SK-N-SH (cell line): ENCODE results near the gene MIOX. TPM values are rescaled to one million over a fixed set of nuclear protein-coding genes. Genes with fewer than 3 reads are reported as not detected.

Experiments
- CTCF ChIA-PET: fragments of 300-600, 350-600 bp; formaldehyde crosslinking; extraction: SDS; loops from one replicate; lab custom pipeline; 2021; lab: Yijun Ruan, JAX
- POLR2A ChIA-PET: fragments of 350-600 bp; sonication (Branson Sonifier 250); formaldehyde crosslinking; extraction: SDS; loops from one replicate; lab custom pipeline; 2020; ENCODE audit warnings: antibody characterized with exemption, inconsistent platforms; lab: Yijun Ruan, JAX
- DNase-seq: peaks from one replicate; pipeline ENCODE4 v3.0.0; 2012
- H2AFZ ChIP-seq: fragments of 200-600 bp; sonication (generic); 2 replicates; pipeline ENCODE4 v1.8.1; 2016; ENCODE audit warnings: antibody characterized with exemption, mild to moderate bottlenecking, low read depth
- H3F3A ChIP-seq: fragments of 200-600 bp; sonication (generic); replicated peaks from 2 replicates; pipeline ENCODE3; 2016; ENCODE audit warnings: antibody characterized with exemption, mild to moderate bottlenecking; ENCODE audit not compliant: insufficient read depth
- H3K27ac ChIP-seq, 2 experiments: fragments of 200-500 bp in 1 of 2; fragments of 200-600 bp in 1 of 2; sonication (Bioruptor generic) in 1 of 2; sonication (generic), shearing (Covaris generic) in 1 of 2; 2 replicates each; pipeline versions ENCODE4 v1.5.1 to v1.6.1; 2014 to 2016; ENCODE audit warnings: low read depth in 2 of 2, inconsistent platforms in 1 of 2, low read length in 1 of 2, mild to moderate bottlenecking in 1 of 2, mixed read lengths in 1 of 2
- H3K27me3 ChIP-seq: fragments of 200-600 bp; sonication (generic), shearing (Covaris generic); 2 replicates; pipeline ENCODE4 v1.6.1; 2016; ENCODE audit warnings: mixed run types; ENCODE audit not compliant: insufficient read depth
- H3K36me3 ChIP-seq, 2 experiments: fragments of 200-500 bp in 1 of 2; fragments of 200-600 bp in 1 of 2; sonication (Bioruptor generic) in 1 of 2; sonication (generic) in 1 of 2; replicated peaks in 1 of 2; 2 replicates each; pipeline versions ENCODE3 to v1.5.1; 2014 to 2016; ENCODE audit warnings: low read length in 1 of 2, mild to moderate bottlenecking in 1 of 2; ENCODE audit not compliant: insufficient read depth in 2 of 2, control insufficient read depth in 1 of 2
- H3K4me1 ChIP-seq, 2 experiments: fragments of 200-500 bp in 1 of 2; fragments of 200-600 bp in 1 of 2; sonication (Bioruptor generic) in 1 of 2; sonication (generic), shearing (Covaris generic) in 1 of 2; 2 replicates each; pipeline versions ENCODE4 v1.5.1 to v1.6.1; 2014 to 2016; ENCODE audit warnings: low read depth in 1 of 2, low read length in 1 of 2, mixed run types in 1 of 2; ENCODE audit not compliant: insufficient read depth in 2 of 2, control insufficient read depth in 1 of 2
- H3K4me2 ChIP-seq: fragments of 200-600 bp; sonication (generic), shearing (Covaris generic); 2 replicates; pipeline ENCODE4 v1.6.1; 2017; ENCODE audit warnings: mixed run types
- H3K4me3 ChIP-seq, 2 experiments: fragments of 200-500 bp in 1 of 2; fragments of 200-600 bp in 1 of 2; sonication (Bioruptor generic) in 1 of 2; sonication (generic), shearing (Covaris generic) in 1 of 2; 2 replicates each; pipeline versions ENCODE4 v1.5.1 to v1.8.1; 2014 to 2016; ENCODE audit warnings: low read depth in 2 of 2, inconsistent platforms in 1 of 2, low read length in 1 of 2, mild to moderate bottlenecking in 1 of 2, mixed read lengths in 1 of 2, moderate library complexity in 1 of 2
- H3K79me2 ChIP-seq: fragments of 200-600 bp; sonication (generic); 2 replicates; pipeline ENCODE4 v1.8.1; 2017; ENCODE audit warnings: mild to moderate bottlenecking; ENCODE audit not compliant: insufficient read depth
- H3K9ac ChIP-seq: fragments of 200-600 bp; sonication (generic); 2 replicates; pipeline ENCODE4 v1.6.1; 2017; ENCODE audit warnings: mixed run types
- H3K9me2 ChIP-seq: fragments of 200-600 bp; sonication (generic); 2 replicates; pipeline ENCODE4 v1.6.1; 2017; ENCODE audit warnings: mixed run types
- H3K9me3 ChIP-seq: fragments of 200-600 bp; sonication (generic); 2 replicates; pipeline ENCODE4 v1.6.1; 2017; ENCODE audit warnings: mixed run types, mild to moderate bottlenecking, moderate library complexity
- H4K20me1 ChIP-seq: fragments of 200-600 bp; sonication (generic); 2 replicates; pipeline ENCODE4 v1.6.1; 2017; ENCODE audit warnings: mild to moderate bottlenecking, mixed run types; ENCODE audit not compliant: insufficient read depth
- CHD2 ChIP-seq: fragments of 150-350 bp; IDR thresholded peaks from 2 replicates; pipeline ENCODE4 v1.6.1; 2018; ENCODE audit warnings: low read length; ENCODE audit not compliant: partially characterized antibody
- EP300 ChIP-seq, 2 experiments: IDR thresholded peaks; 2 replicates each; pipeline versions ENCODE4 v1.4.0 to v1.6.1; 2012; ENCODE audit warnings: borderline replicate concordance in 1 of 2, low read depth in 1 of 2, low read length in 1 of 2
- EZH2phosphoT487 ChIP-seq: fragments of 200-600 bp; sonication (generic); IDR thresholded peaks from 2 replicates; pipeline ENCODE4 v1.6.1; 2017; ENCODE audit warnings: low read depth, mixed run types, mild to moderate bottlenecking, antibody characterized with exemption, moderate library complexity, borderline replicate concordance
- FOXM1 ChIP-seq: IDR thresholded peaks from 2 replicates; pipeline ENCODE4 v1.4.0; 2012; ENCODE audit warnings: low read depth, mild to moderate bottlenecking
- GABPA ChIP-seq: IDR thresholded peaks from 2 replicates; pipeline ENCODE4 v1.4.0; 2012; ENCODE audit warnings: low read depth, mild to moderate bottlenecking
- JUND ChIP-seq: IDR thresholded peaks from 2 replicates; pipeline ENCODE4 v1.4.0; 2012
- NRF1 ChIP-seq: IDR thresholded peaks from 2 replicates; pipeline ENCODE4 v1.6.1; 2012; ENCODE audit warnings: low read depth, mild to moderate bottlenecking, low read length
- PBX3 ChIP-seq: IDR thresholded peaks from 2 replicates; pipeline ENCODE4; 2012
- RXRA ChIP-seq: IDR thresholded peaks from 2 replicates; pipeline ENCODE4 v1.4.0; 2012; ENCODE audit warnings: low read depth, mild to moderate bottlenecking, borderline replicate concordance
- YY1 ChIP-seq: IDR thresholded peaks from 2 replicates; pipeline ENCODE4 v1.4.0; 2012; ENCODE audit warnings: low read depth, mild to moderate bottlenecking
- WGBS: methylation state at CpG from one replicate; pipeline ENCODE4 v1.1.6; 2017; ENCODE audit warnings: low lambda C conversion rate; 5-methylcytosine and 5-hydroxymethylcytosine counted together
- polyA plus RNA-seq, 3 experiments: library from polyadenylated mRNA; depleted of rRNA; stranded (reverse); fragments of >200 nt; gene quantifications; 2 replicates each; pipeline ENCODE4 v1.2.3, GENCODE V29; 2012

Gene MIOX
- polyA plus RNA-seq, 1 of the 3 experiments (the other 2 are of a cell fraction): 0.05 TPM

GRCh38 chr22:50502096-50502495 lies 15.4 kb downstream of the MIOX start:
- Histone ChIP-seq H3K79me2 (peaks cover 21% of the 10 kb centered on the region), H3F3A (peaks cover 8% of the 10 kb centered on the region), H3K9me2 (no peaks in the 10 kb centered on the region), H3K36me3 (peaks cover 0 to 18% of the 10 kb centered on the region in 2 experiments), H4K20me1 (no peaks in the 10 kb centered on the region), H3K4me2 (no peak overlapping the region), H3K4me3 (no peak overlapping the region), H3K27ac (no peak overlapping the region), H2AFZ (no peak overlapping the region), H3K9ac (no peak overlapping the region), H3K27me3 (no peaks in the 10 kb centered on the region), H3K9me3 (no peaks in the 10 kb centered on the region), H3K4me1 (peaks cover 0 to 11% of the 10 kb centered on the region in 2 experiments; a peak in 1 of 4 replicates)
- CTCF ChIA-PET: no interaction called here
- POLR2A ChIA-PET: no interaction called here
- no peak for TF ChIP-seq CHD2
- no peak for TF ChIP-seq RXRA
- no peak for TF ChIP-seq NRF1
- TF ChIP-seq GABPA: no peak
- no peak for TF ChIP-seq PBX3
- TF ChIP-seq FOXM1: no peak
- TF ChIP-seq JUND: no peak
- no peak for TF ChIP-seq EZH2phosphoT487
- 97% methylated on average over 5 of the region's 6 CpGs for WGBS
- DNase-seq: no peak

GRCh38 chr22:50502628-50503474 lies 16.2 kb downstream of the MIOX start:
- H3F3A ChIP-seq: peaks cover 8% of the 10 kb centered on the region
- H3K9ac ChIP-seq: no peak overlapping the region
- H2AFZ ChIP-seq: no peak overlapping the region
- ChIA-PET CTCF (no interaction called here), POLR2A (no interaction called here)
- peaks cover 25% of the 10 kb centered on the region for H3K79me2 ChIP-seq
- no peaks in the 10 kb centered on the region for H3K27me3 ChIP-seq
- H3K9me3 ChIP-seq: no peaks in the 10 kb centered on the region
- no peaks in the 10 kb centered on the region for H3K9me2 ChIP-seq
- peaks cover 0 to 11% of the 10 kb centered on the region in 2 experiments; a peak in 1 of 4 replicates for H3K4me1 ChIP-seq
- WGBS: 91% methylated on average over 8 of the region's 24 CpGs
- no peaks in the 10 kb centered on the region for H4K20me1 ChIP-seq
- no peak overlapping the region for H3K4me3 ChIP-seq
- no peak for DNase-seq
- peaks cover 0 to 18% of the 10 kb centered on the region in 2 experiments for H3K36me3 ChIP-seq
- TF ChIP-seq NRF1 (no peak), EP300 (IDR thresholded peaks at IDR 0.05; ENCODE audit: borderline replicate concordance in 1 of 2, low read depth in 1 of 2, low read length in 1 of 2) (no peak), YY1 (no peak), FOXM1 (no peak)
- no peak overlapping the region for H3K4me2 ChIP-seq
- H3K27ac ChIP-seq: no peak overlapping the region
